Mesothelial cell of epicardium (in vitro differentiated cells): ENCODE measurements around the gene IL23A. TPM values are rescaled to one million over a fixed set of nuclear protein-coding genes. Genes with fewer than 3 reads are reported as not detected.

Source experiments
- DNase-seq, 2 experiments: peaks; one replicate each; pipeline ENCODE4 v3.0.0; 2021; ENCODE audit warnings: low spot score in 2 of 2; ENCODE audit not compliant: unreplicated experiment in 2 of 2
- H3K27ac Mint-ChIP-seq: 2 replicates; pipeline ENCODE4 v1.8.0; 2021; ENCODE audit warnings: mixed read lengths
- H3K27me3 Mint-ChIP-seq: 2 replicates; pipeline ENCODE4 v1.8.0; 2021; ENCODE audit warnings: low read depth, mixed read lengths
- H3K36me3 Mint-ChIP-seq: 2 replicates; pipeline ENCODE4 v1.8.0; 2021; ENCODE audit warnings: mixed read lengths
- H3K4me1 Mint-ChIP-seq: 2 replicates; pipeline ENCODE4 v1.8.0; 2021; ENCODE audit warnings: mixed read lengths
- H3K4me3 Mint-ChIP-seq: 2 replicates; pipeline ENCODE4 v1.8.0; 2021; ENCODE audit warnings: mild to moderate bottlenecking, moderate library complexity, mixed read lengths
- H3K9me3 Mint-ChIP-seq: 2 replicates; pipeline ENCODE4 v1.8.0; 2021; ENCODE audit warnings: mixed read lengths
- CTCF ChIP-seq: fragments of 200-600 bp; sonication (generic); IDR thresholded peaks from one replicate; pipeline ENCODE4 v1.5.0; 2021; ENCODE audit warnings: antibody characterized with exemption; ENCODE audit not compliant: unreplicated experiment
- total RNA-seq: library from RNA; stranded (reverse); gene quantifications from 3 replicates; pipeline ENCODE4 v1.2.1, GENCODE V29; 2021

IL23A gene
- total RNA-seq, 1 donor from 2014 or later, result 0.76 TPM

GRCh38 chr12:56307221-56307965 is 31.3 kb upstream of the IL23A start:
- no peak for TF ChIP-seq CTCF
- Mint-ChIP-seq H3K27ac (no peak overlapping the region), H3K9me3 (no peaks in the 10 kb centered on the region), H3K4me1 (no peaks in the 10 kb centered on the region), H3K27me3 (no peaks in the 10 kb centered on the region), H3K36me3 (peaks cover 20% of the 10 kb centered on the region), H3K4me3 (no peak overlapping the region)
- no peak for DNase-seq

GRCh38 chr12:56308714-56309113 is 30.0 kb upstream of the IL23A start:
- Mint-ChIP-seq H3K36me3 (peaks cover 20% of the 10 kb centered on the region), H3K4me3 (no peak overlapping the region), H3K4me1 (no peaks in the 10 kb centered on the region), H3K27ac (no peak overlapping the region), H3K27me3 (no peaks in the 10 kb centered on the region), H3K9me3 (no peaks in the 10 kb centered on the region)
- DNase-seq, result no peak
- no peak for TF ChIP-seq CTCF

- DNase-seq, result no peak
- Mint-ChIP-seq H3K4me3 (no peak overlapping the region), H3K36me3 (peaks cover 12% of the 10 kb centered on the region), H3K4me1 (peaks cover 11% of the 10 kb centered on the region), H3K9me3 (no peaks in the 10 kb centered on the region), H3K27me3 (no peaks in the 10 kb centered on the region), H3K27ac (no peak overlapping the region)
- TF ChIP-seq CTCF, result no peak
These were observed 27.7 kb upstream of the IL23A start for GRCh38 chr12:56311003-56311402.

GRCh38 chr12:56315249-56315621 is 23.4 kb upstream of the IL23A start:
- Mint-ChIP-seq H3K9me3 (no peaks in the 10 kb centered on the region), H3K36me3 (peaks cover 7% of the 10 kb centered on the region), H3K4me3 (peak overlapping the region; percentile 98), H3K27me3 (no peaks in the 10 kb centered on the region), H3K27ac (peak overlapping the region; percentile 99), H3K4me1 (peaks cover 14% of the 10 kb centered on the region)
- no peak for TF ChIP-seq CTCF
- peak in 1 of 2 experiments; percentile 43 for DNase-seq

- Mint-ChIP-seq H3K4me1 (peaks cover 14% of the 10 kb centered on the region), H3K27me3 (no peaks in the 10 kb centered on the region), H3K4me3 (peak within 1 kb of the TSS; percentile 98), H3K9me3 (no peaks in the 10 kb centered on the region), H3K36me3 (peaks cover 7% of the 10 kb centered on the region), H3K27ac (peak within 1 kb of the TSS; percentile 99)
- no peak for TF ChIP-seq CTCF
- DNase-seq, result peak; percentile 90 to 93
These were observed 22.8 kb upstream of the IL23A start, which contains the start of gene CNPY2 for GRCh38 chr12:56315622-56316473. Gene CNPY2 (minus strand): TSS chr12:56315988. CDS start chr12:56315217, 771 bp downstream.
